ENCODE data around the gene DNAH3. TPM values are rescaled to one million over a fixed set of nuclear protein-coding genes. Genes with fewer than 3 reads are reported as not detected.

Gene DNAH3
- total and polyA plus RNA-seq, 2 of the 13 experiments (the other 11 are each of a cell fraction or from before 2014, with no cell fraction given), result 0.07 to 0.08 TPM

- TF ChIP-seq ZNF597 (CRISPR knock-in tag; IDR thresholded peaks at IDR 0.05) (no peak), ZNF770 (CRISPR knock-in tag; IDR thresholded peaks at IDR 0.05) (peak; percentile 56; the same call in 1 of the 2 replicates), GABPB1 (CRISPR knock-in tag; IDR thresholded peaks at IDR 0.05) (peak; percentile 90), ATF3 (CRISPR knock-in tag; IDR thresholded peaks at IDR 0.05) (peak; percentile 74; the same call in 1 of the 2 replicates), RCOR2 (CRISPR knock-in tag; IDR thresholded peaks at IDR 0.05) (peak; percentile 25; the same call in 1 of the 2 replicates), FOSL2 (CRISPR knock-in tag; IDR thresholded peaks at IDR 0.05) (peak; percentile 55), MXD1 (CRISPR knock-in tag; IDR thresholded peaks at IDR 0.05) (peak; percentile 93), ZNF24 (IDR thresholded peaks at IDR 0.05) (0 out of 2 replicates have a peak, but pooled peaks have one; percentile 13), ZNF747 (CRISPR knock-in tag; IDR thresholded peaks at IDR 0.05; ENCODE audit: borderline replicate concordance) (no peak; the same call in 1 of the 2 replicates), RBM22 (optimal IDR thresholded peaks at IDR 0.05; ENCODE audit: low read length) (peak; percentile 82), ZNF329 (CRISPR knock-in tag; IDR thresholded peaks at IDR 0.05; ENCODE audit: low read depth) (peak; percentile 68; the same call in 1 of the 2 replicates), MED13 (CRISPR knock-in tag; IDR thresholded peaks at IDR 0.05) (no peak), ZNF782 (CRISPR knock-in tag; IDR thresholded peaks at IDR 0.05; ENCODE audit: borderline replicate concordance) (peak; percentile 79), DZIP1 (CRISPR knock-in tag; IDR thresholded peaks at IDR 0.05) (peak; percentile 95), FOXA1 (IDR thresholded peaks at IDR 0.05) (no peak), FOXA1 (CRISPR knock-in tag; IDR thresholded peaks at IDR 0.05) (peak; percentile 23; the same call in 1 of the 2 replicates), LRRFIP1 (CRISPR knock-in tag; conservative IDR thresholded peaks at IDR 0.05) (no peak), JUND (CRISPR knock-in tag; IDR thresholded peaks at IDR 0.05) (peak; percentile 16; the same call in 1 of the 2 replicates), ZFP1 (CRISPR knock-in tag; IDR thresholded peaks at IDR 0.05) (no peak), ZFP36L2 (CRISPR knock-in tag; IDR thresholded peaks at IDR 0.05) (no peak), PHB2 (IDR thresholded peaks at IDR 0.05; ENCODE audit: partially characterized antibody) (no peak)
These were observed 250.2 kb downstream of the DNAH3 start, which contains the start of the genes DCUN1D3 and LYRM1 (continued) for GRCh38 chr16:20900299-20901067.

Measured in HepG2 (cell line).